Spleen (tissue), 11 donors: Measurements from ENCODE around the gene SOX11. TPM values are rescaled to one million over a fixed set of nuclear protein-coding genes. Genes with fewer than 3 reads are reported as not detected.

Experiments
- DNase-seq: peaks from one replicate; pipeline ENCODE4 v3.0.0-alpha.2; 2020
- H3K27ac ChIP-seq, 8 donors: fragments of 200-600 bp; sonication (generic) in 7 of 8; 1 replicate in 4 of 8; 2 replicates in 4 of 8; pipeline versions ENCODE4 v1.5.0 to v1.8.0; 2016 to 2021; ENCODE audit warnings: inconsistent platforms in 4 of 8, mild to moderate bottlenecking in 4 of 8, moderate library complexity in 1 of 8
- H3K27me3 ChIP-seq, 7 donors: fragments of 200-600 bp; sonication (generic) in 6 of 7; replicated peaks in 1 of 7; 1 replicate in 4 of 7; 2 replicates in 3 of 7; pipeline versions ENCODE4 v1.5.0 to v1.8.0; 2016 to 2021; ENCODE audit warnings: inconsistent platforms in 3 of 7, mild to moderate bottlenecking in 1 of 7
- H3K36me3 ChIP-seq, 6 donors: fragments of 200-600 bp; sonication (generic) in 5 of 6; 1 replicate in 4 of 6; 2 replicates in 2 of 6; pipeline versions ENCODE4 v1.5.0 to v1.8.0; 2016 to 2021; ENCODE audit warnings: inconsistent platforms in 2 of 6
- H3K4me1 ChIP-seq, 6 donors: fragments of 200-600 bp; sonication (generic) in 5 of 6; 1 replicate in 3 of 6; 2 replicates in 3 of 6; pipeline versions ENCODE4 v1.5.0 to v1.8.0; 2016 to 2021; ENCODE audit warnings: inconsistent platforms in 3 of 6
- H3K4me3 ChIP-seq, 8 donors: fragments of 200-600 bp; sonication (generic) in 7 of 8; 1 replicate in 4 of 8; 2 replicates in 4 of 8; pipeline versions ENCODE4 v1.5.0 to v1.8.0; 2016 to 2021; ENCODE audit warnings: inconsistent platforms in 4 of 8, mild to moderate bottlenecking in 4 of 8, moderate library complexity in 2 of 8
- H3K9me3 ChIP-seq, 8 donors: fragments of 200-600 bp; sonication (generic) in 7 of 8; 1 replicate in 4 of 8; 2 replicates in 4 of 8; pipeline versions ENCODE4 v1.5.0 to v1.8.0; 2016 to 2021; ENCODE audit warnings: inconsistent platforms in 4 of 8
- POLR2A ChIP-seq, 3 donors: fragments of 450-650 bp; IDR thresholded peaks; one replicate each; pipeline ENCODE4 v1.5.1; 2017; ENCODE audit warnings: antibody characterized with exemption in 3 of 3, mild to moderate bottlenecking in 1 of 3
- POLR2AphosphoS5 ChIP-seq, 3 donors: sonication (generic); formaldehyde crosslinking; IDR thresholded peaks; one replicate each; pipeline ENCODE4 v1.5.1; 2017; ENCODE audit warnings: antibody characterized with exemption in 3 of 3
- WGBS, 5 donors: extraction: QIAGEN DNeasy Blood & Tissue Kit in 3 of 5; methylation state at CpG; one replicate each; pipeline versions ENCODE4 v1.1.5 to v1.1.7; 2013 to 2018; 5-methylcytosine and 5-hydroxymethylcytosine counted together
- intact Hi-C: fragments of 100-400 bp; cut with DNase I; formaldehyde crosslinking; loops from one replicate; pipeline ENCODE4 v1.15.0; 2023; ENCODE audit warnings: low total_unique reads
- polyA plus RNA-seq, 3 donors: library from polyadenylated mRNA; stranded (reverse); fragments of 200-250 nt; gene quantifications; one replicate each; pipeline ENCODE4 v1.2.1, GENCODE V29; 2013
- total RNA-seq, 7 donors: library from RNA; depleted of rRNA in 3 of 7; stranded (reverse); fragments of >200 nt in 3 of 7; fragmentation: NEBNext Ultra II Directional in 4 of 7; extraction: Animal tissue kit (Norgen Biotek cat#: 25700) in 4 of 7; gene quantifications; one replicate each; pipeline versions ENCODE4 v1.1.0 to v1.2.1, GENCODE V29; 2016 to 2021
- TF ChIP-seq, protein P1 (sequence below), 11 experiments: fragments of 200-600 bp in 7 of 11; fragments of 450-650 bp in 4 of 11; sonication (generic) in 4 of 11; IDR thresholded peaks in 8 of 11; conservative IDR thresholded peaks in 3 of 11; 1 replicate in 7 of 11; 2 replicates in 4 of 11; pipeline versions ENCODE4 v1.4.0 to v1.8.0; 2016 to 2021; ENCODE audit warnings: antibody characterized with exemption in 11 of 11, inconsistent platforms in 4 of 11, mild to moderate bottlenecking in 1 of 11
- donor health status: healthy with polysubstance abuse.
- donor health status: DM: no; HTN: no; CAD: no; lungs with moderate emphysema.
- donor health status: DM: no; HTN: no; CAD: no.
- donor health status: Bipolar disorder and iron deficiency.
- donor health status: healthy.
- donor health status: DM: no; HTN: no; CAD: no.
- donor health status: DM: yes; HTN: yes; CAD: no.

SOX11 gene
- total and polyA plus RNA-seq, 10 donors, result 0.09 to 0.92 (median 0.29) TPM

GRCh38 chr2:5677133-5677532, 15.1 kb upstream of the SOX11 start:
- H3K36me3 ChIP-seq, result no peaks in the 10 kb centered on the region
- TF ChIP-seq, protein P1, sequence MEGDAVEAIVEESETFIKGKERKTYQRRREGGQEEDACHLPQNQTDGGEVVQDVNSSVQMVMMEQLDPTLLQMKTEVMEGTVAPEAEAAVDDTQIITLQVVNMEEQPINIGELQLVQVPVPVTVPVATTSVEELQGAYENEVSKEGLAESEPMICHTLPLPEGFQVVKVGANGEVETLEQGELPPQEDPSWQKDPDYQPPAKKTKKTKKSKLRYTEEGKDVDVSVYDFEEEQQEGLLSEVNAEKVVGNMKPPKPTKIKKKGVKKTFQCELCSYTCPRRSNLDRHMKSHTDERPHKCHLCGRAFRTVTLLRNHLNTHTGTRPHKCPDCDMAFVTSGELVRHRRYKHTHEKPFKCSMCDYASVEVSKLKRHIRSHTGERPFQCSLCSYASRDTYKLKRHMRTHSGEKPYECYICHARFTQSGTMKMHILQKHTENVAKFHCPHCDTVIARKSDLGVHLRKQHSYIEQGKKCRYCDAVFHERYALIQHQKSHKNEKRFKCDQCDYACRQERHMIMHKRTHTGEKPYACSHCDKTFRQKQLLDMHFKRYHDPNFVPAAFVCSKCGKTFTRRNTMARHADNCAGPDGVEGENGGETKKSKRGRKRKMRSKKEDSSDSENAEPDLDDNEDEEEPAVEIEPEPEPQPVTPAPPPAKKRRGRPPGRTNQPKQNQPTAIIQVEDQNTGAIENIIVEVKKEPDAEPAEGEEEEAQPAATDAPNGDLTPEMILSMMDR (IDR thresholded peaks at IDR 0.05 in 8 of 11, conservative IDR thresholded peaks at IDR 0.05 in 3 of 11), result no peak
- TF ChIP-seq POLR2AphosphoS5 (IDR thresholded peaks at IDR 0.05), result no peak
- no peak for TF ChIP-seq POLR2A (IDR thresholded peaks at IDR 0.05)
- H3K4me1 ChIP-seq, result peaks cover 0 to 12% (median 2%) of the 10 kb centered on the region in 6 donors
- DNase-seq, result no peak
- WGBS, 5 donors, result 81 to 95% (median 83%) methylated on average over 2 of the region's 2 CpGs
- H3K4me3 ChIP-seq, result no peak overlapping the region
- H3K9me3 ChIP-seq, result peaks cover 0 to 4% (median 0%) of the 10 kb centered on the region in 8 donors
- H3K27me3 ChIP-seq, result peaks cover 0 to 31% (median 15%) of the 10 kb centered on the region in 7 donors
- intact Hi-C loops, result no loop called here
- no peak overlapping the region for H3K27ac ChIP-seq

- peaks cover 0 to 13% (median 0%) of the 10 kb centered on the region in 7 donors for H3K27me3 ChIP-seq
- peaks cover 0 to 4% (median 0%) of the 10 kb centered on the region in 8 donors for H3K9me3 ChIP-seq
- H3K36me3 ChIP-seq, result no peaks in the 10 kb centered on the region
- no peaks in the 10 kb centered on the region for H3K4me1 ChIP-seq
- intact Hi-C loops, result no loop called here
- no peak overlapping the region for H3K27ac ChIP-seq
- TF ChIP-seq, protein P1 (IDR thresholded peaks at IDR 0.05 in 8 of 11, conservative IDR thresholded peaks at IDR 0.05 in 3 of 11), result no peak
- TF ChIP-seq POLR2A (IDR thresholded peaks at IDR 0.05) (no peak), POLR2AphosphoS5 (IDR thresholded peaks at IDR 0.05) (no peak)
- DNase-seq, result no peak
- no peak overlapping the region for H3K4me3 ChIP-seq
- 66 to 84% (median 78%) methylated on average over 2 to 6 of the region's 6 CpGs for WGBS, 5 donors
Observed at GRCh38 chr2:5683471-5683870, 8.7 kb upstream of the SOX11 start.

DNA sequence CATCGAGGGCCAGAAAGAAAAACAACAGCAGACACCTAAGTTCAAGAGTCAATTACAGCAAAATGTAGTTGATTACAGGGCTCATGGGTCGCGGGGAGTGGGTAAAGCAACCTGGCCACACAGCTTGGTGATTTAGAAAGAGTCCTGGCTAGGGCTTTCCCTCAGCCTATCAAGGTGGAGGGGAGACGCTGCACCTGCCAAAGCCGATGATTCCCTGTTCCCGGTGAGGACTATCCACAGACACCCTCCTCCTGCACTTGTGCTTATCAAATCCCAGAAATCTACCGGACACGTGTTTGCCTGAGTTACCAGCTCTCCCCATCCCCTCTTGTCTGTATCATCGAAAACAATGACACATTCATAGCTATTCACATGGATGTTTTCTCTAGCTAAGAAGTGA, 7.0 kb upstream of the SOX11 start:
- intact Hi-C loops, result no loop called here
- 75 to 85% (median 82%) methylated on average over 9 of the region's 9 CpGs for WGBS, 5 donors
- no peak overlapping the region for H3K27ac ChIP-seq
- no peak for TF ChIP-seq POLR2A (IDR thresholded peaks at IDR 0.05)
- peaks cover 0 to 4% (median 0%) of the 10 kb centered on the region in 8 donors for H3K9me3 ChIP-seq
- H3K4me3 ChIP-seq, result no peak overlapping the region
- H3K4me1 ChIP-seq, result no peaks in the 10 kb centered on the region
- no peak for DNase-seq
- peaks cover 0 to 26% (median 2%) of the 10 kb centered on the region in 7 donors for H3K27me3 ChIP-seq
- no peaks in the 10 kb centered on the region for H3K36me3 ChIP-seq

DNA sequence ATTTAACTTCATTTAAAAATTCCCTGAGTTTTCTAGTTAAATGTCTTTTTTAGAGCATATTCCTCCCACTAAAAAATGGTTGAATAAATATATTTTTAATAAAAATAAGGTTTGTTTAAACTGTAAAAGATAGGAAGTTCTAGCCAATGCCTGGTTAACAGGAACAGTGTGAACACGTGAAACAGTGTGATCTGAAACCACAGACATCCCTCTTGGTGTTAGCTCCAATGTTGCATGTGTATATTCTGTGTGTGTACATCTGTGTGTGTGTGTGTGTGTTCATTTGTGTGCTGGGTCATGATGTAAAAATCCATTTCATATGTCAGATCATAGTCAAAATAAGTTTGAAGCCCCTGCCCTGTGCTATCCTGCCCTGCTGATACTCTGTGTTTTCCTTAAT, 6.1 kb upstream of the SOX11 start:
- no peak for DNase-seq
- H3K9me3 ChIP-seq, result no peaks in the 10 kb centered on the region
- H3K4me3 ChIP-seq, result no peak overlapping the region
- intact Hi-C loops, result no loop called here
- no peaks in the 10 kb centered on the region for H3K36me3 ChIP-seq
- WGBS, 5 donors, result 15 to 32% (median 24%) methylated on average over 1 of the region's 1 CpG
- H3K27ac ChIP-seq, result no peak overlapping the region
- peaks cover 0 to 35% (median 10%) of the 10 kb centered on the region in 7 donors for H3K27me3 ChIP-seq
- H3K4me1 ChIP-seq, result peaks cover 0 to 4% (median 0%) of the 10 kb centered on the region in 6 donors
- TF ChIP-seq POLR2A (IDR thresholded peaks at IDR 0.05) (no peak), POLR2AphosphoS5 (IDR thresholded peaks at IDR 0.05) (no peak)
- TF ChIP-seq, protein P1 (IDR thresholded peaks at IDR 0.05 in 8 of 11, conservative IDR thresholded peaks at IDR 0.05 in 3 of 11), result no peak

- Histone ChIP-seq H3K27me3 (peaks cover 0 to 39% (median 14%) of the 10 kb centered on the region in 7 donors), H3K4me3 (no peak overlapping the region), H3K36me3 (no peaks in the 10 kb centered on the region), H3K9me3 (no peaks in the 10 kb centered on the region), H3K27ac (no peak overlapping the region), H3K4me1 (peaks cover 0 to 8% (median 2%) of the 10 kb centered on the region in 6 donors)
- TF ChIP-seq POLR2AphosphoS5 (IDR thresholded peaks at IDR 0.05), result no peak
- TF ChIP-seq POLR2A (IDR thresholded peaks at IDR 0.05), result no peak
- TF ChIP-seq, protein P1 (IDR thresholded peaks at IDR 0.05 in 8 of 11, conservative IDR thresholded peaks at IDR 0.05 in 3 of 11), result no peak
- WGBS, 5 donors, result 71 to 77% (median 71%) methylated on average over 5 of the region's 5 CpGs
- intact Hi-C loops, result no loop called here
- no peak for DNase-seq
Observed at GRCh38 chr2:5686536-5686935, 5.6 kb upstream of the SOX11 start.
